Measurements from ENCODE around the gene ADGRV1.

DNA sequence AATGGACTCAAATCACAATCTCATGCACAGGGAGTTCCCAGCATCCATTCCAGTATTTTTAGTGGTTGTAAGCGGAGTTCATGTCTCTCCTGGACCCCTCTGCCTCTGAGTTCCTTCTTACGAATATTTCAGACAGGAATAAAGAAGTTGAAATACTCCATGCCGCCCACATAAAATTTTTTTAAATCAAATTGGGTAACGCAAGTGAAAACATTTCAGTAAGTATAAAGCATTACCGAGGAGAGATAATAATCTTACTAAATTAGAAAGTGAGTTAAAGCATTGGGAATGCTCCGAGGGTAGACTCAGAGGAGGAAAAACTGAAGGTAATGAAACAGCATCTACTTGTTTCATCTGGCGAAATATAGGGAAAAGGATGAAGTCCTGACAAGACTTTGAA lies 506.9 kb downstream of the ADGRV1 start:
- TF ChIP-seq CTCF (IDR thresholded peaks at IDR 0.05), result no peak
- TF ChIP-seq FOSL2 (IDR thresholded peaks at IDR 0.05), result no peak
- no peak for TF ChIP-seq FOSL2 (CRISPR knock-in tag; IDR thresholded peaks at IDR 0.05)
- TF ChIP-seq MAX (IDR thresholded peaks at IDR 0.05), result no peak
- TF ChIP-seq HOXA7 (CRISPR knock-in tag; IDR thresholded peaks at IDR 0.05), result no peak
- no peak for TF ChIP-seq POLR2A (IDR thresholded peaks at IDR 0.05; ENCODE audit: low read length)
- no peak for TF ChIP-seq RARB (CRISPR knock-in tag; IDR thresholded peaks at IDR 0.05)
- TF ChIP-seq PBX3 (IDR thresholded peaks at IDR 0.05), result no peak
- no peak for TF ChIP-seq ESRRA (IDR thresholded peaks at IDR 0.05; ENCODE audit: borderline replicate concordance, low read length)
- no peak for TF ChIP-seq HDAC2 (IDR thresholded peaks at IDR 0.05)
